ENCODE results near the gene YWHAQ.
"Not testable (repeated sequence)": the region's sequence is repeated elsewhere in the genome, so short reads cannot be mapped to it uniquely, and the experiment has no call there.

Gene YWHAQ

GRCh38 chr2:9634133-9634532 lies 3.3 kb upstream of the YWHAQ start:
- DNase-seq = no peak

GRCh38 chr2:9631878-9632700 lies 1.3 kb upstream of the YWHAQ start:
- H3K27ac ChIP-seq (ENCODE audit: insufficient read depth, low read length, poor library complexity, severe bottlenecking) = no peak overlapping the region
- no peak for DNase-seq
- H3K4me3 ChIP-seq (ENCODE audit: insufficient read depth, low read depth, low read length, poor library complexity, severe bottlenecking) = no peak overlapping the region
- peaks cover 29% of the 10 kb centered on the region for H3K4me1 ChIP-seq (ENCODE audit: control insufficient read depth, insufficient read depth, low read length, poor library complexity, severe bottlenecking)
- H3K9me3 ChIP-seq (ENCODE audit: control insufficient read depth, low read length) = no peaks in the 10 kb centered on the region
- H3K36me3 ChIP-seq (ENCODE audit: control insufficient read depth, insufficient read depth, low read length) = peaks cover 4% of the 10 kb centered on the region
- no peaks in the 10 kb centered on the region for H3K27me3 ChIP-seq (replicated peaks; ENCODE audit: control insufficient read depth, insufficient read depth, low read length, poor library complexity, severe bottlenecking)

More at GRCh38 chr2:9634133-9634532, 3.3 kb upstream of the YWHAQ start:
- H3K4me1 ChIP-seq (ENCODE audit: control insufficient read depth, insufficient read depth, low read length, poor library complexity, severe bottlenecking) = peaks cover 13% of the 10 kb centered on the region
- H3K9me3 ChIP-seq (ENCODE audit: control insufficient read depth, low read length) = no peaks in the 10 kb centered on the region
- no peak overlapping the region for H3K4me3 ChIP-seq (ENCODE audit: insufficient read depth, low read depth, low read length, poor library complexity, severe bottlenecking)
- H3K27ac ChIP-seq (ENCODE audit: insufficient read depth, low read length, poor library complexity, severe bottlenecking) = no peak overlapping the region
- H3K36me3 ChIP-seq (ENCODE audit: control insufficient read depth, insufficient read depth, low read length) = no peaks in the 10 kb centered on the region
- no peaks in the 10 kb centered on the region for H3K27me3 ChIP-seq (replicated peaks; ENCODE audit: control insufficient read depth, insufficient read depth, low read length, poor library complexity, severe bottlenecking)

- DNase-seq = no peak
- Histone ChIP-seq H3K4me1 (ENCODE audit: control insufficient read depth, insufficient read depth, low read length, poor library complexity, severe bottlenecking) (peaks cover 29% of the 10 kb centered on the region), H3K27ac (ENCODE audit: insufficient read depth, low read length, poor library complexity, severe bottlenecking) (peak overlapping the region; percentile 83), H3K9me3 (ENCODE audit: control insufficient read depth, low read length) (no peaks in the 10 kb centered on the region), H3K36me3 (ENCODE audit: control insufficient read depth, insufficient read depth, low read length) (peaks cover 4% of the 10 kb centered on the region), H3K4me3 (ENCODE audit: insufficient read depth, low read depth, low read length, poor library complexity, severe bottlenecking) (peak overlapping the region; percentile 82), H3K27me3 (replicated peaks; ENCODE audit: control insufficient read depth, insufficient read depth, low read length, poor library complexity, severe bottlenecking) (no peaks in the 10 kb centered on the region)
Measured at GRCh38 chr2:9631553-9631819, 689 bp upstream of the YWHAQ start.

- no peaks in the 10 kb centered on the region for H3K27me3 ChIP-seq (replicated peaks; ENCODE audit: control insufficient read depth, insufficient read depth, low read length, poor library complexity, severe bottlenecking)
- H3K4me3 ChIP-seq (ENCODE audit: insufficient read depth, low read depth, low read length, poor library complexity, severe bottlenecking) = peak overlapping the region; percentile 82
- H3K36me3 ChIP-seq (ENCODE audit: control insufficient read depth, insufficient read depth, low read length) = peaks cover 4% of the 10 kb centered on the region
- H3K27ac ChIP-seq (ENCODE audit: insufficient read depth, low read length, poor library complexity, severe bottlenecking) = peak overlapping the region; percentile 83
- DNase-seq = peak; percentile 58 to 69 (median 62)
- H3K9me3 ChIP-seq (ENCODE audit: control insufficient read depth, low read length) = no peaks in the 10 kb centered on the region
- H3K4me1 ChIP-seq (ENCODE audit: control insufficient read depth, insufficient read depth, low read length, poor library complexity, severe bottlenecking) = peaks cover 29% of the 10 kb centered on the region
Measured at GRCh38 chr2:9630117-9630735, 571 bp downstream of the YWHAQ start.

GRCh38 chr2:9629222-9630116 lies 1.3 kb downstream of the YWHAQ start:
- H3K9me3 ChIP-seq (ENCODE audit: control insufficient read depth, low read length) = no peaks in the 10 kb centered on the region
- peak overlapping the region; percentile 83 for H3K27ac ChIP-seq (ENCODE audit: insufficient read depth, low read length, poor library complexity, severe bottlenecking)
- H3K36me3 ChIP-seq (ENCODE audit: control insufficient read depth, insufficient read depth, low read length) = peaks cover 4% of the 10 kb centered on the region
- H3K4me1 ChIP-seq (ENCODE audit: control insufficient read depth, insufficient read depth, low read length, poor library complexity, severe bottlenecking) = peaks cover 29% of the 10 kb centered on the region
- DNase-seq = peak in 1 of 3 donors; percentile 10
- H3K4me3 ChIP-seq (ENCODE audit: insufficient read depth, low read depth, low read length, poor library complexity, severe bottlenecking) = peak overlapping the region; percentile 82
- no peaks in the 10 kb centered on the region for H3K27me3 ChIP-seq (replicated peaks; ENCODE audit: control insufficient read depth, insufficient read depth, low read length, poor library complexity, severe bottlenecking)

- H3K27ac ChIP-seq (ENCODE audit: insufficient read depth, low read length, poor library complexity, severe bottlenecking) = no peak overlapping the region
- no peaks in the 10 kb centered on the region for H3K27me3 ChIP-seq (replicated peaks; ENCODE audit: control insufficient read depth, insufficient read depth, low read length, poor library complexity, severe bottlenecking)
- no peaks in the 10 kb centered on the region for H3K9me3 ChIP-seq (ENCODE audit: control insufficient read depth, low read length)
- peaks cover 29% of the 10 kb centered on the region for H3K4me1 ChIP-seq (ENCODE audit: control insufficient read depth, insufficient read depth, low read length, poor library complexity, severe bottlenecking)
- DNase-seq = no peak
- no peak overlapping the region for H3K4me3 ChIP-seq (ENCODE audit: insufficient read depth, low read depth, low read length, poor library complexity, severe bottlenecking)
- H3K36me3 ChIP-seq (ENCODE audit: control insufficient read depth, insufficient read depth, low read length) = peaks cover 4% of the 10 kb centered on the region
Measured at GRCh38 chr2:9627310-9627709, 3.5 kb downstream of the YWHAQ start.

GRCh38 chr2:9623151-9623550 lies 7.6 kb downstream of the YWHAQ start:
- Histone ChIP-seq H3K9me3 (ENCODE audit: control insufficient read depth, low read length) (no peaks in the 10 kb centered on the region), H3K4me3 (ENCODE audit: insufficient read depth, low read depth, low read length, poor library complexity, severe bottlenecking) (no peak overlapping the region), H3K27ac (ENCODE audit: insufficient read depth, low read length, poor library complexity, severe bottlenecking) (no peak overlapping the region), H3K4me1 (ENCODE audit: control insufficient read depth, insufficient read depth, low read length, poor library complexity, severe bottlenecking) (peaks cover 6% of the 10 kb centered on the region), H3K27me3 (replicated peaks; ENCODE audit: control insufficient read depth, insufficient read depth, low read length, poor library complexity, severe bottlenecking) (no peaks in the 10 kb centered on the region), H3K36me3 (ENCODE audit: control insufficient read depth, insufficient read depth, low read length) (peaks cover 4% of the 10 kb centered on the region)
- DNase-seq = no peak

- H3K4me1 ChIP-seq (ENCODE audit: control insufficient read depth, insufficient read depth, low read length, poor library complexity, severe bottlenecking); H3K4me3 ChIP-seq (ENCODE audit: insufficient read depth, low read depth, low read length, poor library complexity, severe bottlenecking); H3K36me3 ChIP-seq (ENCODE audit: control insufficient read depth, insufficient read depth, low read length); H3K27me3 ChIP-seq (replicated peaks; ENCODE audit: control insufficient read depth, insufficient read depth, low read length, poor library complexity, severe bottlenecking); DNase-seq; H3K27ac ChIP-seq (ENCODE audit: insufficient read depth, low read length, poor library complexity, severe bottlenecking); H3K9me3 ChIP-seq (ENCODE audit: control insufficient read depth, low read length): not testable (repeated sequence)
Measured at GRCh38 chr2:9621655-9622054, 9.1 kb downstream of the YWHAQ start.

- Histone ChIP-seq H3K4me1 (ENCODE audit: control insufficient read depth, insufficient read depth, low read length, poor library complexity, severe bottlenecking) (no peaks in the 10 kb centered on the region), H3K27ac (ENCODE audit: insufficient read depth, low read length, poor library complexity, severe bottlenecking) (no peak overlapping the region), H3K36me3 (ENCODE audit: control insufficient read depth, insufficient read depth, low read length) (no peaks in the 10 kb centered on the region), H3K9me3 (ENCODE audit: control insufficient read depth, low read length) (no peaks in the 10 kb centered on the region), H3K27me3 (replicated peaks; ENCODE audit: control insufficient read depth, insufficient read depth, low read length, poor library complexity, severe bottlenecking) (no peaks in the 10 kb centered on the region), H3K4me3 (ENCODE audit: insufficient read depth, low read depth, low read length, poor library complexity, severe bottlenecking) (no peak overlapping the region)
- peak in 1 of 3 donors; percentile 11 for DNase-seq
Measured at GRCh38 chr2:9618410-9618809, 12.4 kb downstream of the YWHAQ start.

- Histone ChIP-seq H3K27ac (ENCODE audit: insufficient read depth, low read length, poor library complexity, severe bottlenecking) (no peak overlapping the region), H3K27me3 (replicated peaks; ENCODE audit: control insufficient read depth, insufficient read depth, low read length, poor library complexity, severe bottlenecking) (no peaks in the 10 kb centered on the region), H3K36me3 (ENCODE audit: control insufficient read depth, insufficient read depth, low read length) (no peaks in the 10 kb centered on the region), H3K9me3 (ENCODE audit: control insufficient read depth, low read length) (no peaks in the 10 kb centered on the region), H3K4me1 (ENCODE audit: control insufficient read depth, insufficient read depth, low read length, poor library complexity, severe bottlenecking) (no peaks in the 10 kb centered on the region), H3K4me3 (ENCODE audit: insufficient read depth, low read depth, low read length, poor library complexity, severe bottlenecking) (no peak overlapping the region)
- no peak for DNase-seq
Measured at GRCh38 chr2:9617749-9618148, 13.0 kb downstream of the YWHAQ start.
